Dorsolateral prefrontal cortex (tissue), 118 donors: ENCODE results near the gene CCAR1. TPM values are rescaled to one million over a fixed set of nuclear protein-coding genes. Genes with fewer than 3 reads are reported as not detected.

ENCODE experiments used
- microRNA-seq, 43 experiments: library from miRNA; unstranded; fragments of <30 nt; microRNA quantifications; one replicate each; pipeline ENCODE4 v1.2.0, GENCODE V29; 2022
- total RNA-seq, 120 experiments: library from RNA; stranded (reverse); gene quantifications; one replicate each; pipeline versions ENCODE4 v1.2.3 to v1.2.4, GENCODE V29; 2022

Gene CCAR1
- total RNA-seq, 120 experiments from 2014 or later: 43.8 to 95.7 (median 69.5) TPM

Small RNAs within 50 kb of the gene (microRNA-seq; reads per million reads assigned to microRNA genes)
- gene MIR1254-1: 0 to 0.51 (median 0) reads per million in 43 experiments

Other genes starting within 250 kb of the CCAR1 start
- 10 to 100 TPM in 92 of 120 experiments, 1 to 10 TPM in 28; 5.6 to 23.6 (median 12.6) TPM for gene DNA2, start 249.3 kb upstream of the CCAR1 start, total RNA-seq
- 100 to 1,000 TPM in 1 of 120 experiments, 10 to 100 TPM in 119; 40.7 to 100 (median 67.1) TPM for gene SLC25A16, start 193.7 kb upstream of the CCAR1 start, total RNA-seq
- 1 to 10 TPM; 4.6 to 9.9 (median 7.4) TPM for gene TET1, start 160.9 kb upstream of the CCAR1 start, total RNA-seq
- gene STOX1, start 106.3 kb downstream of the CCAR1 start, total RNA-seq: 10 to 100 TPM; 14.0 to 59.9 (median 28.7) TPM
- gene DDX50, start 180.1 kb downstream of the CCAR1 start, total RNA-seq: 10 to 100 TPM; 20.8 to 39.0 (median 29.0) TPM
- gene DDX21, start 234.9 kb downstream of the CCAR1 start, total RNA-seq: 10 to 100 TPM; 13.9 to 30.2 (median 19.0) TPM